ENCODE results near the gene CHD9.
"Not testable (repeated sequence)": the region's sequence is repeated elsewhere in the genome, so short reads cannot be mapped to it uniquely, and the experiment has no call there.

The CHD9 gene

GRCh38 chr16:53047515-53047914 is 7.3 kb upstream of the CHD9 start:
- DNase-seq: not testable (repeated sequence)

GRCh38 chr16:53048139-53048915 is 6.5 kb upstream of the CHD9 start:
- DNase-seq: no peak

- DNase-seq: not testable (repeated sequence)
Measured at GRCh38 chr16:53051255-53051654, 3.5 kb upstream of the CHD9 start.

- no peak for DNase-seq
Measured at GRCh38 chr16:53052519-53053501, 2.0 kb upstream of the CHD9 start, which contains the start of gene CHD9NB. Gene CHD9NB, minus strand, starts transcription at chr16:53052897. Its CDS starts 8,739 bp downstream, at chr16:53044158.

GRCh38 chr16:53053967-53054669 is 673 bp upstream of the CHD9 start:
- peak; percentile 46 for DNase-seq

GRCh38 chr16:53055541-53056391 is 975 bp downstream of the CHD9 start:
- DNase-seq: no peak

- no peak for DNase-seq
Measured at GRCh38 chr16:53056392-53056881, 1.6 kb downstream of the CHD9 start.

GRCh38 chr16:53057658-53058057 is 2.9 kb downstream of the CHD9 start:
- no peak for DNase-seq

- no peak for DNase-seq
Measured at GRCh38 chr16:53058441-53058840, 3.6 kb downstream of the CHD9 start.

GRCh38 chr16:53058882-53059281 is 4.1 kb downstream of the CHD9 start:
- no peak for DNase-seq

- DNase-seq: no peak
Measured at GRCh38 chr16:53059672-53060071, 4.9 kb downstream of the CHD9 start.

- no peak for DNase-seq
Measured at GRCh38 chr16:53061256-53061655, 6.5 kb downstream of the CHD9 start.

GRCh38 chr16:53061701-53062159 is 6.9 kb downstream of the CHD9 start:
- no peak for DNase-seq

- no peak for DNase-seq
Measured at GRCh38 chr16:53064081-53064578, 9.3 kb downstream of the CHD9 start.

GRCh38 chr16:53065461-53066061 is 10.8 kb downstream of the CHD9 start:
- no peak for DNase-seq

- DNase-seq: no peak
Measured at GRCh38 chr16:53067675-53068074, 12.9 kb downstream of the CHD9 start.

- DNase-seq: no peak
Measured at GRCh38 chr16:53068423-53068833, 13.6 kb downstream of the CHD9 start.

- DNase-seq: no peak
Measured at GRCh38 chr16:53069772-53070171, 15.0 kb downstream of the CHD9 start.

GRCh38 chr16:53071748-53072301 is 17.0 kb downstream of the CHD9 start:
- no peak for DNase-seq

GRCh38 chr16:53073022-53073421 is 18.2 kb downstream of the CHD9 start:
- no peak for DNase-seq

- not testable (repeated sequence) for DNase-seq
Measured at GRCh38 chr16:53074296-53074695, 19.5 kb downstream of the CHD9 start.

Measured in KG1 (cell line).